Fibroblast of gingiva (primary cell): ENCODE data around the gene KLHL33.

ENCODE experiments used
- DNase-seq: peaks from one replicate; pipeline ENCODE4 v3.0.0-alpha.2; 2011; ENCODE audit warnings: low read depth

The KLHL33 gene

GRCh38 chr14:20376071-20376588 lies 59.8 kb downstream of the KLHL33 start:
- no peak for DNase-seq
